Sigmoid colon (tissue), 7 donors: ENCODE data around the gene GMDS. TPM values are rescaled to one million over a fixed set of nuclear protein-coding genes. Genes with fewer than 3 reads are reported as not detected.

Source experiments
- DNase-seq: peaks from one replicate; pipeline ENCODE4 v3.0.0-alpha.2; 2019
- H3K27ac ChIP-seq, 4 donors: fragments of 200-600 bp; sonication (generic); one replicate each; pipeline ENCODE4 v1.5.1; 2016 to 2019; ENCODE audit warnings: mild to moderate bottlenecking in 1 of 4
- H3K27me3 ChIP-seq, 3 donors: fragments of 200-600 bp; sonication (generic); one replicate each; pipeline ENCODE4 v1.5.1; 2019; ENCODE audit warnings: mild to moderate bottlenecking in 1 of 3
- H3K36me3 ChIP-seq, 4 donors: fragments of 200-600 bp; sonication (generic); one replicate each; pipeline ENCODE4 v1.5.1; 2016 to 2019
- H3K4me1 ChIP-seq, 4 donors: fragments of 200-600 bp; sonication (generic); one replicate each; pipeline ENCODE4 v1.5.1; 2017 to 2019
- H3K4me3 ChIP-seq, 4 donors: fragments of 200-600 bp; sonication (generic); one replicate each; pipeline ENCODE4 v1.5.1; 2017 to 2019; ENCODE audit warnings: mild to moderate bottlenecking in 2 of 4, moderate library complexity in 1 of 4
- H3K9me3 ChIP-seq, 4 donors: fragments of 200-600 bp in 3 of 4; sonication (generic) in 3 of 4; one replicate each; pipeline versions ENCODE4 v1.5.1 to v1.6.1; 2013 to 2019
- CTCF ChIP-seq, 4 experiments: fragments of 450-650 bp in 3 of 4; fragments of 200-600 bp in 1 of 4; IDR thresholded peaks; one replicate each; pipeline ENCODE4 v1.5.1; 2016 to 2019; ENCODE audit warnings: antibody characterized with exemption in 4 of 4, mild to moderate bottlenecking in 3 of 4, moderate library complexity in 2 of 4
- EP300 ChIP-seq, 4 donors: sonication (generic); formaldehyde crosslinking; IDR thresholded peaks; one replicate each; pipeline ENCODE4 v1.6.1; 2017; ENCODE audit warnings: antibody characterized with exemption in 4 of 4
- POLR2A ChIP-seq, 2 donors: fragments of 450-650 bp; IDR thresholded peaks; one replicate each; pipeline ENCODE4 v1.6.1; 2016; ENCODE audit warnings: antibody characterized with exemption in 2 of 2, mild to moderate bottlenecking in 2 of 2, moderate library complexity in 2 of 2
- POLR2AphosphoS5 ChIP-seq, 4 donors: sonication (generic); formaldehyde crosslinking; IDR thresholded peaks; one replicate each; pipeline ENCODE4 v1.6.1; 2017; ENCODE audit warnings: antibody characterized with exemption in 4 of 4
- WGBS, 2 donors: extraction: QIAGEN DNeasy Blood & Tissue Kit; methylation state at CpG; one replicate each; pipeline ENCODE4 v1.1.7; 2013; 5-methylcytosine and 5-hydroxymethylcytosine counted together
- intact Hi-C: fragments of 100-400 bp; cut with DNase I; formaldehyde crosslinking; loops from one replicate; pipeline ENCODE4 v1.15.1; 2023
- polyA plus RNA-seq, 3 donors: library from polyadenylated mRNA; stranded (reverse); fragments of 200-250 nt; gene quantifications; one replicate each; pipeline ENCODE4 v1.2.3, GENCODE V29; 2013
- total RNA-seq, 4 donors: library from RNA; depleted of rRNA; stranded (reverse); fragments of >200 nt; gene quantifications; one replicate each; pipeline ENCODE4 v1.1.0, GENCODE V29; 2016
- donor health status: healthy with polysubstance abuse.
- donor health status: Bipolar disorder and iron deficiency.
- donor health status: healthy.

Gene GMDS
- total and polyA plus RNA-seq, 7 donors: 3.1 to 173 (median 9.4) TPM

- no peaks in the 10 kb centered on the region for H3K4me1 ChIP-seq
- H3K27ac ChIP-seq: no peak overlapping the region
- intact Hi-C loops: no loop called here
- no peak for DNase-seq
- H3K4me3 ChIP-seq: no peak overlapping the region
- 77 to 91% methylated on average over 1 of the region's 1 CpG for WGBS, 2 donors
- no peaks in the 10 kb centered on the region for H3K9me3 ChIP-seq
- no peaks in the 10 kb centered on the region for H3K27me3 ChIP-seq
- H3K36me3 ChIP-seq: no peaks in the 10 kb centered on the region
- TF ChIP-seq EP300 (IDR thresholded peaks at IDR 0.05): no peak
- TF ChIP-seq CTCF (IDR thresholded peaks at IDR 0.05): no peak
- no peak for TF ChIP-seq POLR2A (IDR thresholded peaks at IDR 0.05)
- no peak for TF ChIP-seq POLR2AphosphoS5 (IDR thresholded peaks at IDR 0.05)
These were observed 63.2 kb downstream of the GMDS start for GRCh38 chr6:2182251-2182650.

- Histone ChIP-seq H3K27ac (no peak overlapping the region), H3K36me3 (no peaks in the 10 kb centered on the region), H3K27me3 (no peaks in the 10 kb centered on the region), H3K9me3 (no peaks in the 10 kb centered on the region), H3K4me3 (no peak overlapping the region), H3K4me1 (no peaks in the 10 kb centered on the region)
- no peak for DNase-seq
- whole genome bisulfite sequencing, 2 donors: 87% methylated on average over 2 of the region's 2 CpGs
- intact Hi-C loops: no loop called here
- no peak for TF ChIP-seq POLR2A (IDR thresholded peaks at IDR 0.05)
- TF ChIP-seq EP300 (IDR thresholded peaks at IDR 0.05): no peak
- TF ChIP-seq CTCF (IDR thresholded peaks at IDR 0.05): no peak
- TF ChIP-seq POLR2AphosphoS5 (IDR thresholded peaks at IDR 0.05): no peak
These were observed 63.8 kb downstream of the GMDS start for GRCh38 chr6:2181567-2181966.

DNA sequence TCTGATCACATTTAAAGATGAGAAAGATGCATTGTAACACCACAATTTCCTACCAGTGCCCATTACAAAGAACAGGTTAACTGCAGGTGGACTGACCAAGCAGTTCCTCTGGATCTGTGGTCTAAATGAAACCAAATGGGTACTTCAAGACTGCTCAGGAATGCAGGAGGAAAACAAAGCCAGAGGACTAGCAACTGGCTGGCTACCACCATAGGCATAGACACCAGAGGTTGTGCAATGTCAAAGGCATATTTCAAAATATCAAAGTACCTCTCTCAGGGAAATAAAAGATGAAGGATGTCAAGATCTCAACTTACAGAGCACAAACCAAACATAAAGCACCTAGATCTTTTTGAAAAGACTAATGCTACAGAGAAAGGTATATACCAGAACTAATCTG lies 65.5 kb downstream of the GMDS start:
- intact Hi-C loops: no loop called here
- no peaks in the 10 kb centered on the region for H3K36me3 ChIP-seq
- DNase-seq: no peak
- H3K4me1 ChIP-seq: no peaks in the 10 kb centered on the region
- H3K4me3 ChIP-seq: no peak overlapping the region
- TF ChIP-seq POLR2A (IDR thresholded peaks at IDR 0.05) (no peak), CTCF (IDR thresholded peaks at IDR 0.05) (no peak), POLR2AphosphoS5 (IDR thresholded peaks at IDR 0.05) (no peak), EP300 (IDR thresholded peaks at IDR 0.05) (no peak)
- no peaks in the 10 kb centered on the region for H3K27me3 ChIP-seq
- H3K27ac ChIP-seq: no peak overlapping the region
- no peaks in the 10 kb centered on the region for H3K9me3 ChIP-seq

GRCh38 chr6:2179241-2179640 lies 66.2 kb downstream of the GMDS start:
- Histone ChIP-seq H3K36me3 (no peaks in the 10 kb centered on the region), H3K27ac (no peak overlapping the region), H3K4me1 (no peaks in the 10 kb centered on the region), H3K9me3 (no peaks in the 10 kb centered on the region), H3K27me3 (no peaks in the 10 kb centered on the region), H3K4me3 (no peak overlapping the region)
- DNase-seq: no peak
- TF ChIP-seq EP300 (IDR thresholded peaks at IDR 0.05) (no peak), POLR2AphosphoS5 (IDR thresholded peaks at IDR 0.05) (no peak), CTCF (IDR thresholded peaks at IDR 0.05) (no peak), POLR2A (IDR thresholded peaks at IDR 0.05) (no peak)
- 36 to 65% methylated on average over 1 of the region's 1 CpG for WGBS, 2 donors
- intact Hi-C loops: no loop called here

GRCh38 chr6:2178125-2178524 lies 67.3 kb downstream of the GMDS start:
- Histone ChIP-seq H3K36me3 (no peaks in the 10 kb centered on the region), H3K27ac (no peak overlapping the region), H3K27me3 (no peaks in the 10 kb centered on the region), H3K4me1 (no peaks in the 10 kb centered on the region), H3K4me3 (no peak overlapping the region), H3K9me3 (no peaks in the 10 kb centered on the region)
- no peak for TF ChIP-seq POLR2AphosphoS5 (IDR thresholded peaks at IDR 0.05)
- no peak for TF ChIP-seq EP300 (IDR thresholded peaks at IDR 0.05)
- TF ChIP-seq POLR2A (IDR thresholded peaks at IDR 0.05): no peak
- no peak for TF ChIP-seq CTCF (IDR thresholded peaks at IDR 0.05)
- WGBS, 2 donors: 97% methylated on average over 4 of the region's 4 CpGs
- intact Hi-C loops: no loop called here
- no peak for DNase-seq
